Mesendoderm (in vitro differentiated cells): ENCODE results near the gene GADD45GIP1.

Experiments used
- DNase-seq: peaks from one replicate; pipeline ENCODE4 v3.0.0; 2013
- H2AK5ac ChIP-seq: 2 replicates; pipeline ENCODE4 v1.6.1; 2013; ENCODE audit warnings: low read length, inconsistent platforms
- H2BK120ac ChIP-seq: 2 replicates; pipeline ENCODE4 v1.6.1; 2013; ENCODE audit warnings: low read depth, mild to moderate bottlenecking, low read length, moderate library complexity, mixed read lengths
- H2BK15ac ChIP-seq: replicated peaks from 2 replicates; pipeline ENCODE4 v1.6.1; 2013; ENCODE audit warnings: low read depth, mild to moderate bottlenecking, moderate library complexity
- H2BK5ac ChIP-seq: 2 replicates; pipeline ENCODE4 v1.6.1; 2013; ENCODE audit warnings: low read length, inconsistent platforms
- H3K18ac ChIP-seq: 2 replicates; pipeline ENCODE4 v1.6.1; 2013; ENCODE audit warnings: mild to moderate bottlenecking, low read length, mixed read lengths
- H3K23ac ChIP-seq: one replicate; pipeline ENCODE4 v1.6.1; 2013; ENCODE audit warnings: low read length
- H3K27ac ChIP-seq: 2 replicates; pipeline ENCODE4 v1.5.1; 2013; ENCODE audit warnings: low read depth, mild to moderate bottlenecking, inconsistent platforms, low read length, moderate library complexity
- H3K27me3 ChIP-seq: 2 replicates; pipeline ENCODE4 v1.6.1; 2013; ENCODE audit warnings: low read length, control low read depth, mild to moderate bottlenecking, inconsistent platforms; ENCODE audit not compliant: insufficient read depth, poor library complexity
- H3K36me3 ChIP-seq: 2 replicates; pipeline ENCODE4 v1.6.1; 2013; ENCODE audit warnings: low read length, inconsistent platforms; ENCODE audit not compliant: control insufficient read depth, insufficient read depth
- H3K4ac ChIP-seq: one replicate; pipeline ENCODE4 v1.6.1; 2013; ENCODE audit warnings: low read depth, mild to moderate bottlenecking, low read length, moderate library complexity
- H3K4me1 ChIP-seq: 2 replicates; pipeline ENCODE4 v1.6.1; 2013; ENCODE audit warnings: low read depth, low read length, inconsistent platforms; ENCODE audit not compliant: control insufficient read depth
- H3K4me2 ChIP-seq: 2 replicates; pipeline ENCODE4 v1.6.1; 2013; ENCODE audit warnings: low read length
- H3K4me3 ChIP-seq: 2 replicates; pipeline ENCODE4 v1.5.1; 2013; ENCODE audit warnings: mild to moderate bottlenecking, low read length
- H3K56ac ChIP-seq: one replicate; pipeline ENCODE4 v1.6.1; 2013; ENCODE audit warnings: low read length
- H3K79me1 ChIP-seq: 2 replicates; pipeline ENCODE4 v1.6.1; 2013; ENCODE audit warnings: low read length, inconsistent platforms
- H3K79me2 ChIP-seq: 2 replicates; pipeline ENCODE4 v1.6.1; 2013; ENCODE audit warnings: mild to moderate bottlenecking, low read length; ENCODE audit not compliant: control insufficient read depth, insufficient read depth
- H3K9ac ChIP-seq: 2 replicates; pipeline ENCODE4 v1.6.1; 2013; ENCODE audit warnings: low read length, inconsistent platforms
- H4K5ac ChIP-seq: one replicate; pipeline ENCODE4 v1.6.1; 2013; ENCODE audit warnings: low read length
- H4K8ac ChIP-seq: one replicate; pipeline ENCODE4 v1.6.1; 2013; ENCODE audit warnings: low read depth, mild to moderate bottlenecking, control low read depth, low read length, moderate library complexity
- WGBS: extraction: QIAGEN DNeasy Blood & Tissue Kit; methylation state at CpG from one replicate; pipeline ENCODE4 v1.1.7; 2013; ENCODE audit warnings: low lambda C conversion rate, missing lambda C conversion rate; ENCODE audit not compliant: insufficient coverage; ENCODE audit errors: extremely low coverage; 5-methylcytosine and 5-hydroxymethylcytosine counted together

The GADD45GIP1 gene

GRCh38 chr19:12985049-12985776 is 28.2 kb upstream of the GADD45GIP1 start:
- WGBS = no CpG with 5 or more reads among the region's 16 CpGs
- H3K23ac ChIP-seq = no peak overlapping the region
- H2BK15ac ChIP-seq = no peak overlapping the region
- H2AK5ac ChIP-seq = no peak overlapping the region
- H3K79me1 ChIP-seq = no peaks in the 10 kb centered on the region
- H3K4me3 ChIP-seq = no peak overlapping the region
- H3K18ac ChIP-seq = no peak overlapping the region
- no peak overlapping the region for H2BK120ac ChIP-seq
- H3K4me1 ChIP-seq = no peaks in the 10 kb centered on the region
- DNase-seq = no peak
- peaks cover 2% of the 10 kb centered on the region for H3K27me3 ChIP-seq
- no peak overlapping the region for H4K8ac ChIP-seq
- no peak overlapping the region for H4K5ac ChIP-seq
- no peak overlapping the region for H3K4me2 ChIP-seq
- no peaks in the 10 kb centered on the region for H3K79me2 ChIP-seq
- no peak overlapping the region for H3K56ac ChIP-seq
- H3K27ac ChIP-seq = no peak overlapping the region
- no peak overlapping the region for H3K9ac ChIP-seq
- H2BK5ac ChIP-seq = no peak overlapping the region
- H3K36me3 ChIP-seq = no peaks in the 10 kb centered on the region
- no peak overlapping the region for H3K4ac ChIP-seq

- Histone ChIP-seq H3K9ac (no peak overlapping the region), H3K23ac (no peak overlapping the region), H3K18ac (no peak overlapping the region), H4K8ac (no peak overlapping the region), H3K27me3 (peaks cover 2% of the 10 kb centered on the region), H3K4me3 (no peak overlapping the region), H3K4me1 (no peaks in the 10 kb centered on the region), H3K56ac (no peak overlapping the region), H3K36me3 (no peaks in the 10 kb centered on the region), H2BK5ac (no peak overlapping the region), H2BK120ac (no peak overlapping the region), H3K79me2 (no peaks in the 10 kb centered on the region), H2BK15ac (no peak overlapping the region), H3K79me1 (no peaks in the 10 kb centered on the region), H4K5ac (no peak overlapping the region), H3K4me2 (no peak overlapping the region), H2AK5ac (no peak overlapping the region), H3K27ac (no peak overlapping the region), H3K4ac (no peak overlapping the region)
- DNase-seq = no peak
- WGBS = no CpG with 5 or more reads among the region's 10 CpGs
Measured at GRCh38 chr19:12984683-12985048, 27.6 kb upstream of the GADD45GIP1 start.

GRCh38 chr19:12984143-12984627 is 27.2 kb upstream of the GADD45GIP1 start:
- Histone ChIP-seq H3K4me1 (no peaks in the 10 kb centered on the region), H3K4me3 (no peak overlapping the region), H2BK120ac (no peak overlapping the region), H3K23ac (no peak overlapping the region), H3K56ac (no peak overlapping the region), H3K4me2 (no peak overlapping the region), H3K79me2 (no peaks in the 10 kb centered on the region), H3K27me3 (peaks cover 2% of the 10 kb centered on the region), H3K36me3 (no peaks in the 10 kb centered on the region), H3K9ac (no peak overlapping the region), H4K5ac (no peak overlapping the region), H3K79me1 (no peaks in the 10 kb centered on the region), H3K18ac (no peak overlapping the region), H2BK5ac (no peak overlapping the region), H2BK15ac (no peak overlapping the region), H3K4ac (no peak overlapping the region), H2AK5ac (no peak overlapping the region), H4K8ac (no peak overlapping the region), H3K27ac (no peak overlapping the region)
- DNase-seq = no peak
- no CpG with 5 or more reads among the region's 3 CpGs for WGBS

GRCh38 chr19:12983542-12984142 is 26.6 kb upstream of the GADD45GIP1 start:
- no peak overlapping the region for H2BK120ac ChIP-seq
- 100% methylated on average over 2 of the region's 51 CpGs for WGBS
- H3K4me3 ChIP-seq = no peak overlapping the region
- no peaks in the 10 kb centered on the region for H3K36me3 ChIP-seq
- no peak overlapping the region for H2BK15ac ChIP-seq
- no peak overlapping the region for H3K27ac ChIP-seq
- H3K4me1 ChIP-seq = no peaks in the 10 kb centered on the region
- H3K9ac ChIP-seq = no peak overlapping the region
- no peak overlapping the region for H3K4me2 ChIP-seq
- H3K23ac ChIP-seq = no peak overlapping the region
- no peaks in the 10 kb centered on the region for H3K79me1 ChIP-seq
- peaks cover 2% of the 10 kb centered on the region for H3K27me3 ChIP-seq
- H4K8ac ChIP-seq = no peak overlapping the region
- peak; percentile 80 for DNase-seq
- H4K5ac ChIP-seq = no peak overlapping the region
- no peak overlapping the region for H3K56ac ChIP-seq
- no peak overlapping the region for H2BK5ac ChIP-seq
- H3K18ac ChIP-seq = no peak overlapping the region
- no peak overlapping the region for H3K4ac ChIP-seq
- H2AK5ac ChIP-seq = no peak overlapping the region
- no peaks in the 10 kb centered on the region for H3K79me2 ChIP-seq

- Histone ChIP-seq H4K8ac (no peak overlapping the region), H2AK5ac (no peak overlapping the region), H3K27ac (no peak overlapping the region), H3K4me1 (no peaks in the 10 kb centered on the region), H3K4me3 (no peak overlapping the region), H3K56ac (no peak overlapping the region), H3K79me1 (no peaks in the 10 kb centered on the region), H3K36me3 (no peaks in the 10 kb centered on the region), H3K4ac (no peak overlapping the region), H3K9ac (no peak overlapping the region), H2BK120ac (no peak overlapping the region), H3K27me3 (peaks cover 2% of the 10 kb centered on the region), H2BK15ac (no peak overlapping the region), H4K5ac (no peak overlapping the region), H3K79me2 (no peaks in the 10 kb centered on the region), H3K23ac (no peak overlapping the region), H3K4me2 (no peak overlapping the region), H2BK5ac (no peak overlapping the region), H3K18ac (no peak overlapping the region)
- no CpG with 5 or more reads among the region's 10 CpGs for WGBS
- no peak for DNase-seq
Measured at GRCh38 chr19:12983091-12983490, 26.1 kb upstream of the GADD45GIP1 start.
